SK-N-SH treated with all-trans-retinoic acid at 6 μM for 48 hours (cell line): ENCODE results near the gene REC114.

Experiments used
- ATAC-seq: fragments of 200-7000 bp; cut with Tn5 transposase; 3 replicates; pipeline ENCODE4 v1.9.1; 2020; ENCODE audit warnings: mild to moderate bottlenecking, moderate library complexity
- CSDC2 ChIP-seq: fragments of 250-450 bp; sonication (Bioruptor Pico); IDR thresholded peaks from 2 replicates; pipeline ENCODE4 v1.5.0; 2020; ENCODE audit warnings: mild to moderate bottlenecking, moderate library complexity
- ESRRG ChIP-seq: fragments of 250-450 bp; sonication (Bioruptor Pico); IDR thresholded peaks from 2 replicates; pipeline ENCODE4 v1.6.1; 2021; ENCODE audit warnings: mild to moderate bottlenecking
- ISL1 ChIP-seq: fragments of 250-450 bp; sonication (Bioruptor Pico); IDR thresholded peaks from 2 replicates; pipeline ENCODE4 v2.1.2; 2022; ENCODE audit warnings: mild to moderate bottlenecking, moderate library complexity
- PPARA ChIP-seq: fragments of 250-450 bp; sonication (Bioruptor Pico); IDR thresholded peaks from 2 replicates; pipeline ENCODE4 v1.5.0; 2020; ENCODE audit warnings: mild to moderate bottlenecking, borderline replicate concordance
- RARB ChIP-seq: fragments of 250-450 bp; sonication (Bioruptor Pico); IDR thresholded peaks from 2 replicates; pipeline ENCODE4 v1.8.0; 2021; ENCODE audit warnings: mild to moderate bottlenecking, moderate library complexity
- SNAI2 ChIP-seq: fragments of 250-450 bp; sonication (Bioruptor Pico); IDR thresholded peaks from 2 replicates; pipeline ENCODE4 v1.5.0; 2020; ENCODE audit warnings: mild to moderate bottlenecking, moderate library complexity
- TCF4 ChIP-seq: fragments of 250-450 bp; sonication (Bioruptor Pico); IDR thresholded peaks from 2 replicates; pipeline ENCODE4 v1.8.0; 2021; ENCODE audit warnings: mild to moderate bottlenecking, moderate library complexity, borderline replicate concordance
- ZNF565 ChIP-seq: fragments of 450-650 bp; formaldehyde crosslinking; conservative IDR thresholded peaks from 2 replicates; pipeline ENCODE4 v1.5.0; 2020; ENCODE audit warnings: low read depth, mild to moderate bottlenecking, moderate library complexity
- ZNF70 ChIP-seq: fragments of 450-650 bp; formaldehyde crosslinking; IDR thresholded peaks from 2 replicates; pipeline ENCODE4 v1.5.0; 2020; ENCODE audit warnings: mild to moderate bottlenecking, moderate library complexity
- ZNF8 ChIP-seq: fragments of 450-650 bp; formaldehyde crosslinking; IDR thresholded peaks from 2 replicates; pipeline ENCODE4 v1.5.0; 2020; ENCODE audit warnings: mild to moderate bottlenecking, moderate library complexity
- TF ChIP-seq, protein P1 (sequence below): fragments of 250-450 bp; sonication (Bioruptor Pico); IDR thresholded peaks from 2 replicates; pipeline ENCODE4 v1.5.0; 2020; ENCODE audit warnings: mild to moderate bottlenecking, moderate library complexity

Gene REC114

DNA sequence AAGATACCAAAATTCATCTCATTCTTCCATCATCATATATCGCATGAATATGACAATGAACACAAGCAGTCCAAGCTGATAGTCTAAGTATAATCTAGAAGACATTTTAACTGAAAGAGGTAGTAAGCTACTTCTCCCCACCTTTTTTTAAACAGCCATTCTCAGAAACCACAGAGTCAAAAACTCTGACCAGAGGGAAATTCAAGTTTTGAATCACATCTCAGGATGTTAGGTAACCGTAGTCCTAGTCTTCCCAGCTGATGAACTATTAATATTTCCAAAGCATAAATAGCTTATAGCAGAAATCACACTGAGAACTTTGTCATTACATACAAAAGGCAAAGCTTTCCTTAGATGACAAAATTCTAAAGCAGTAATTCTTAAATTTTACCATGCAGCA lies 164.4 kb downstream of the REC114 start:
- ATAC-seq = no peak
- TF ChIP-seq CSDC2 (CRISPR knock-in tag) (no peak), ESRRG (no peak)

GRCh38 chr15:73607843-73608242 lies 164.9 kb downstream of the REC114 start:
- no peak for ATAC-seq
- TF ChIP-seq PPARA (CRISPR knock-in tag) (no peak), ZNF8 (CRISPR knock-in tag) (no peak)
- TF ChIP-seq, all 23 proteins: peak for 0

DNA sequence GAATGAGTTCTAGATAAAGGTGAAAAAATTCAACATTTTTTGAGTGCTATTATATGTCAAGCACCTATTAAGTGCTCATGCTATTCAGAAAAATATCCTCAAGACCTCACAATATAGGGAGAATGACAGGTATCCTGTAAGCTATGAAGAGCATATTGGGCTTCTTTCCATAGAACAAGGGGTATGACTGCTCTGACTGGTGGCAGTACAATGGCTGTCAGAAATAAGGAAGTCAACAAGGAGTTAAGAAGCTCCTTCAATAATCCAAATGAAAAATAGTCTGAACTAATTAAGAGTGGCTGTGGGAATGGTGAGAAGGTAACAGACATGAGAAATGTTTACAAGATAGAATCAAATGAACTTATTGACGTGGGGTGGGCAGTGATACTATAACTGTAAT lies 165.5 kb downstream of the REC114 start:
- TF ChIP-seq RARB (CRISPR knock-in tag) (no peak), SNAI2 (CRISPR knock-in tag) (no peak), ZNF70 (CRISPR knock-in tag) (no peak), ZNF565 (CRISPR knock-in tag) (no peak)
- TF ChIP-seq, protein P1, sequence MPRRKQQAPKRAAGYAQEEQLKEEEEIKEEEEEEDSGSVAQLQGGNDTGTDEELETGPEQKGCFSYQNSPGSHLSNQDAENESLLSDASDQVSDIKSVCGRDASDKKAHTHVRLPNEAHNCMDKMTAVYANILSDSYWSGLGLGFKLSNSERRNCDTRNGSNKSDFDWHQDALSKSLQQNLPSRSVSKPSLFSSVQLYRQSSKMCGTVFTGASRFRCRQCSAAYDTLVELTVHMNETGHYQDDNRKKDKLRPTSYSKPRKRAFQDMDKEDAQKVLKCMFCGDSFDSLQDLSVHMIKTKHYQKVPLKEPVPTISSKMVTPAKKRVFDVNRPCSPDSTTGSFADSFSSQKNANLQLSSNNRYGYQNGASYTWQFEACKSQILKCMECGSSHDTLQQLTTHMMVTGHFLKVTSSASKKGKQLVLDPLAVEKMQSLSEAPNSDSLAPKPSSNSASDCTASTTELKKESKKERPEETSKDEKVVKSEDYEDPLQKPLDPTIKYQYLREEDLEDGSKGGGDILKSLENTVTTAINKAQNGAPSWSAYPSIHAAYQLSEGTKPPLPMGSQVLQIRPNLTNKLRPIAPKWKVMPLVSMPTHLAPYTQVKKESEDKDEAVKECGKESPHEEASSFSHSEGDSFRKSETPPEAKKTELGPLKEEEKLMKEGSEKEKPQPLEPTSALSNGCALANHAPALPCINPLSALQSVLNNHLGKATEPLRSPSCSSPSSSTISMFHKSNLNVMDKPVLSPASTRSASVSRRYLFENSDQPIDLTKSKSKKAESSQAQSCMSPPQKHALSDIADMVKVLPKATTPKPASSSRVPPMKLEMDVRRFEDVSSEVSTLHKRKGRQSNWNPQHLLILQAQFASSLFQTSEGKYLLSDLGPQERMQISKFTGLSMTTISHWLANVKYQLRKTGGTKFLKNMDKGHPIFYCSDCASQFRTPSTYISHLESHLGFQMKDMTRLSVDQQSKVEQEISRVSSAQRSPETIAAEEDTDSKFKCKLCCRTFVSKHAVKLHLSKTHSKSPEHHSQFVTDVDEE (CRISPR knock-in tag) = no peak
- ATAC-seq = no peak; the same call in 2 of the 3 replicates

- no peak for TF ChIP-seq TCF4 (CRISPR knock-in tag)
- TF ChIP-seq ISL1 = peak; percentile 23; the same call in 1 of the 2 replicates
- ATAC-seq = peak; percentile 88
Measured at GRCh38 chr15:73608941-73609340, 166.0 kb downstream of the REC114 start.
